ENCODE results near the gene PKM. TPM values are rescaled to one million over a fixed set of nuclear protein-coding genes. Genes with fewer than 3 reads are reported as not detected.

PKM gene
- polyA plus RNA-seq, 1 donor (not counting 4 experiments of a cell fraction or from before 2014, with no cell fraction given): 3,352 TPM

- dilution Hi-C loops (cut with MboI; ENCODE audit: extremely low pct_ligation_motif_present, low sequenced_read_pairs): no loop called here
- Histone ChIP-seq H3K4me3 (ENCODE audit: control insufficient read depth in 2 of 3, extremely low read depth in 1 of 3, insufficient read depth in 2 of 3, low read depth in 1 of 3, low read length in 3 of 3) (no peak overlapping the region), H4K20me1 (ENCODE audit: control insufficient read depth, extremely low read depth, insufficient read depth, low read length) (no peaks in the 10 kb centered on the region), H3K36me3 (ENCODE audit: control insufficient read depth in 2 of 2, extremely low read depth in 1 of 2, insufficient read depth in 2 of 2, low read length in 2 of 2) (peaks cover 21 to 30% of the 10 kb centered on the region in 2 experiments), H3K27me3 (ENCODE audit: control insufficient read depth, extremely low read depth, insufficient read depth, low read length) (no peaks in the 10 kb centered on the region), H3K9ac (ENCODE audit: control insufficient read depth, extremely low read depth, insufficient read depth, low read length) (no peak overlapping the region), H2AFZ (ENCODE audit: control insufficient read depth, low read length) (no peak overlapping the region), H3K27ac (ENCODE audit: control insufficient read depth, insufficient read depth, low read length) (no peak overlapping the region), H3K9me1 (ENCODE audit: control insufficient read depth, extremely low read depth, insufficient read depth, low read length) (no peaks in the 10 kb centered on the region), H3K4me1 (ENCODE audit: control insufficient read depth, extremely low read depth, insufficient read depth, low read length) (no peaks in the 10 kb centered on the region), H3K79me2 (ENCODE audit: control insufficient read depth, insufficient read depth, low read length) (no peaks in the 10 kb centered on the region), H3K4me2 (ENCODE audit: control insufficient read depth, extremely low read depth, insufficient read depth, low read depth, low read length) (no peak overlapping the region), H3K9me3 (ENCODE audit: control insufficient read depth, low read depth, low read length) (no peaks in the 10 kb centered on the region)
- no peak for FAIRE-seq
- no peak for TF ChIP-seq EZH2 (IDR thresholded peaks at IDR 0.05; ENCODE audit: low read length)
- TF ChIP-seq CTCF (optimal IDR thresholded peaks at IDR 0.05 in 1 of 3, IDR thresholded peaks at IDR 0.05 in 1 of 3, conservative IDR thresholded peaks at IDR 0.05 in 1 of 3; ENCODE audit: extremely low read depth in 1 of 3, insufficient read depth in 2 of 3, low read length in 3 of 3): no peak
- no peak for DNase-seq (ENCODE audit: low read depth, low spot score)
These were observed 17.5 kb upstream of the PKM start for GRCh38 chr15:72248514-72248913.

- no peak for TF ChIP-seq CTCF (optimal IDR thresholded peaks at IDR 0.05 in 1 of 3, IDR thresholded peaks at IDR 0.05 in 1 of 3, conservative IDR thresholded peaks at IDR 0.05 in 1 of 3; ENCODE audit: extremely low read depth in 1 of 3, insufficient read depth in 2 of 3, low read length in 3 of 3)
- TF ChIP-seq EZH2 (IDR thresholded peaks at IDR 0.05; ENCODE audit: low read length): no peak
- Histone ChIP-seq H3K27ac (ENCODE audit: control insufficient read depth, insufficient read depth, low read length) (no peak overlapping the region), H3K79me2 (ENCODE audit: control insufficient read depth, insufficient read depth, low read length) (no peaks in the 10 kb centered on the region), H3K4me3 (ENCODE audit: control insufficient read depth in 2 of 3, extremely low read depth in 1 of 3, insufficient read depth in 2 of 3, low read depth in 1 of 3, low read length in 3 of 3) (no peak overlapping the region), H3K9me3 (ENCODE audit: control insufficient read depth, low read depth, low read length) (no peaks in the 10 kb centered on the region), H3K9me1 (ENCODE audit: control insufficient read depth, extremely low read depth, insufficient read depth, low read length) (no peaks in the 10 kb centered on the region), H3K4me1 (ENCODE audit: control insufficient read depth, extremely low read depth, insufficient read depth, low read length) (peaks cover 4% of the 10 kb centered on the region), H4K20me1 (ENCODE audit: control insufficient read depth, extremely low read depth, insufficient read depth, low read length) (no peaks in the 10 kb centered on the region), H3K27me3 (ENCODE audit: control insufficient read depth, extremely low read depth, insufficient read depth, low read length) (no peaks in the 10 kb centered on the region), H2AFZ (ENCODE audit: control insufficient read depth, low read length) (no peak overlapping the region), H3K36me3 (ENCODE audit: control insufficient read depth in 2 of 2, extremely low read depth in 1 of 2, insufficient read depth in 2 of 2, low read length in 2 of 2) (peaks cover 11 to 27% of the 10 kb centered on the region in 2 experiments), H3K4me2 (ENCODE audit: control insufficient read depth, extremely low read depth, insufficient read depth, low read depth, low read length) (no peak overlapping the region), H3K9ac (ENCODE audit: control insufficient read depth, extremely low read depth, insufficient read depth, low read length) (no peak overlapping the region)
- dilution Hi-C loops (cut with MboI; ENCODE audit: extremely low pct_ligation_motif_present, low sequenced_read_pairs): no loop called here
- DNase-seq (ENCODE audit: low read depth, low spot score): no peak
- FAIRE-seq: no peak
These were observed 11.9 kb upstream of the PKM start for GRCh38 chr15:72242775-72243370.
